HG03159 (cell line): ENCODE measurements around the gene CELF3.
"Not testable (repeated sequence)": the region's sequence is repeated elsewhere in the genome, so short reads cannot be mapped to it uniquely, and the experiment has no call there.

Source experiments
- ATAC-seq: cut with Tn5 transposase; IDR thresholded peaks from one replicate; pipeline ENCODE4 v1.9.1; 2021; ENCODE audit warnings: mild to moderate bottlenecking, moderate library complexity; ENCODE audit not compliant: unreplicated experiment

Gene CELF3

DNA sequence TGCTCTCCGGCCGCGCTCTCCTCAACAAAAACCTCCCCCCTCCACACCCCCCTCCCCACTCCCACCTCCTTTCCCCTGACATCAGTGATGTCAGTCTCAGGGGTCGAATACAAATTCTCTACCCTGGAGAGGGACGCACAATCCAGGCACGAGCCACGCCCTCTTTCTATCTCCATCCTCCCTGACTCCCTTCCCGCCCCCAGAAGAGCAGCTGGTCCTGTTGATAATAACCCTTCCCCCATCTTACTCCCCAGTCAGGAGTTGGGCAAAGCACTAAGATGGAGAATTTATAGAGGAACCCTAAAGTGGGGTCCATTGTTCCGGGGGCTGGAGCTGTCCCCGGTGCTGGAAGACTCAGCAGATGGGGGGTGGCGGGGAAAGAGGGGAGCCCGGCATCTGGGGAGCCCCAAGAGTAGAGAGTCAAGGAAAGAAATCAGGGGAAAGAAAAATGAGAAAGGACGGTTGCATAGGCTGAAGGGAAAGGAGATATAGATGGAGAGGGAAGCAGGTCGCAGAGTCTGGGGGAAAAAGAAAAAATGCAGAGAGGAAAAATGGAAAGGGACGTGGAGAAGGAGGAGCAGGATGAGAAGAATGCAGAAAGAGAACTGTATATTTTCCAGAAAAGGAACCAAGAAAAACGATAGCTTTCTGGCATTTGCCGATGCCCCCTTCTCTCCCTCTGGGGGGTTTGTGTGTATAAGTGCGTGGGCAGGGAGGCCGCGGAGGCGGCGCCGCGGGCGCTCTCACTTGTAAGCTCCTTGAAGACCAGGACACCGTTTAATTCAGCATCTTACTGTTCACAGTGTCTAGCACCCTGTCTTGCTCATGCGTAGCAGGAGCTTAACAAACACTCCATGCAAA lies at the start of gene CELF3:
Gene CELF3, minus strand, starts transcription at position 33 of the 861 bp plus-strand sequence. CDS start 783 bp downstream, outside the sequence.
- no peak for ATAC-seq

DNA sequence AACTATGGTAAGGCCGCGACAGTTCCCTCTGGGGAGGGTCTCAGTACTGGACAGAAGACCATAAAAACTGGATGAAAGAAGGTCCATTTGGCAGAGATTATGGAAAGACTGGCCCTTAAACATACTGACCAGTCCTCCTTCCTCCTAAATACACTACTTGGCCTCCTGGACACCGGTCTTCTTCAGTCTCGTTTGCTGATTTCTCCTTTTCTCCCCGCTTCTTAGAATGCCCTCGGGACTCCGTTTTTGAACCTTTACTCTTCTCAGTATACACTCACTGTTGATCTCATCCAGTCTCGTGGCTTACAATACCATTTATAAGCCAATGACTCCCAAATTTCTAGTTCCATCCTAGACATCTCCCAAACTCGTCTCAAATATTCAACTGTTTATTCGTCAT lies 47.4 kb upstream of the CELF3 start:
- no peak for ATAC-seq

DNA sequence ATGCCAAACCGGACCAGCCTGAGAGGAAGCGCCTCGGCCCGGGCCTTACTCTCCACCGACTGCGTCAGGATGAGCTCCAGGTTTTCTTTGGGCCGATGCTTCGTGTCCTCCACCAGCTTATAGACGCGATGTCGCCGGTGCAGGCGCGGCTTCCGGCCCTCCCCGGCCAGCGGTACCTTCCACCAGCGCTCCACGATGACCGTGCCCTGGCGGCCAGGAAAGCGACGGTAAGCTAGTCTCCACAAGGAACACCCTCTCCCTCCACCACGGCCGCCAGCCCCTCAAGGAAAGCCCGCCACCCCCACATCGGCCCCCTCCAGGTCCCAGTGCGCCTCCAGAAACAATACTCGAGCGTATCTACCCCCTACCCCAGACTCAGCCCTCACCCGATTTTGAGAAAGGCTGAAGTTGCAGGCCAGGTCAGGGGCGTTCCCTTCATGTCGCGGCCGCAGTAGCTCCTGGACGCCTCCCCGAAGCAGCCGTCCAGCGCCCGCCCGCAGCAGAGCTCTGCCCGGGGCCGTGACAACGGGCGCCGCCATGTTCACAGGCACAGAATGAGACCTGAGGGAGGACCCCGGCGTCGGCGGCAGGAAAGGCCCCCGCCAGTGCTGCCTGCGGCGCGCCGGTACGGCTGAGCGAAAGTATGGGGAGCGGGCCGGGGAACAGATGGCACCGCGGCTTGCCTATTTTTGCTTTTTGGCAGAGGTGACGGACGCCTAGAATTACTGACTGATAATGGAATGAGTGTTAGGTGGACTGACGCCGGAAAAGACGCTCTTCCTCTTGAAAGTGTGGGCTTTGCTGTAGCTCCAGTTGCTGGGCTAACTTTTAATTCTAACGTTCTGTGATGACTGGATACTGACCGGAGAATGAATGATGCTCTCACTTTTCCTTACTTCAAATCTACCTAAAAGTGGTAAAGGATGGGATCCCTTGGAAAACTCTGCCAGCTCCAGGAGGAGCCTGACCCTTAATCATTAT lies 46.6 kb upstream of the CELF3 start, which contains the start of gene MRPL9:
Gene MRPL9, minus strand, starts transcription at position 556 of the 981 bp plus-strand sequence. Its CDS starts 17 bp downstream, at position 539.
- peak; percentile 97 for ATAC-seq

DNA sequence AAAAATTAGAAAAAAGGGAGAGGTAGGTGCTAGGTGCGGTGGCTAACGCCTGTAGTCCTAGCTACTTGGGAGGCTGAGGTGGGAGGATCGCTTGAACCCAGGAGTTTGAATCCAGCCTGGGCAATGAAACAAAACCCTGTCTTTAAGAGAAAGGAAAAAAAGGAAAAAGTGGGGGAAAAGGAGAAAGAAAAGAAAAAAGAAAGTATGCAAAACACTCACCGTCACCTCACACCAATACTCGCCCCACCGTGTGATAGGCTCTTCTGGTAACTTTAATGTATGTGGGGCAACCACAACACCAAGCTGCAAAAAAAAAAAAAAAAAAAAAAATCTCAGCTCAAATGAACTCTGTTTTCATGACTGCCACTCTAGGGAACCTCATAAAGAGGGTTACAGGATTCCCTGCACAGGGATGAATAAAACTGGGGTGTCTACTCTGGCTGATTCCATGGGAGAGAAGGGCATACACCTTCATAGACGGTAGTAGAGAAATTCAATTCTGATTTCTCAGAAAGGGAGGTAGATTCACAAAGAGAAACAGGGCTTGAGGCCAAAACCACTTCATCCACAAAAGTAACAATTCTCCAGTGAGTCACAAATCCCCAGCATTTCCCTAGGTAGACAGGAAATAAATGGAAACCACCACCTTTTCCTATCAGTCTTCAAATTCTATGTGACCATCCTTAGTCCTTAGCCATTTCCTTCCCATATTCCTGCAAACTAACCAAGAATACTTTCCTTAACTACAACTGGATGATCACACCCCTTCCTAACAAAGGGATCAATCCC lies 44.2 kb upstream of the CELF3 start:
- no peak for ATAC-seq

DNA sequence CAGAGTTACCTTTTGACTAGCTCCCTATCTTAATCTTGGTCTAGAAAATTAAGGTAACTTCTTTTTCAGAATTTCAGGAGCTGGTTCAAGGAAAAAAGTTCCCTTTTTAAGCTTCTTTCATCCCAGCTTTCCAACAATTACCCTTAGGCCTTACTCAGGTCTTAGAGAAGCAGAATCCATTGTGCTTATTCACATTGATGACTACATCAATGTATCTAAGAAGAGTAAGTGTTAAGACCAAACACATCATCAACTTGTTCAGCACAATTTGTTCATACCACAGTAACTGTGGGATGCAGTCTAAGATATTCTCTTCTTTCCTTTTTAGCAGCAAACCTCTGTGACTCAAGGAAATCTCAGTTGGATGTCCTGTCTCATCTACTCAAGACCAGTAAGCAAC lies 42.6 kb upstream of the CELF3 start:
- ATAC-seq: no peak

DNA sequence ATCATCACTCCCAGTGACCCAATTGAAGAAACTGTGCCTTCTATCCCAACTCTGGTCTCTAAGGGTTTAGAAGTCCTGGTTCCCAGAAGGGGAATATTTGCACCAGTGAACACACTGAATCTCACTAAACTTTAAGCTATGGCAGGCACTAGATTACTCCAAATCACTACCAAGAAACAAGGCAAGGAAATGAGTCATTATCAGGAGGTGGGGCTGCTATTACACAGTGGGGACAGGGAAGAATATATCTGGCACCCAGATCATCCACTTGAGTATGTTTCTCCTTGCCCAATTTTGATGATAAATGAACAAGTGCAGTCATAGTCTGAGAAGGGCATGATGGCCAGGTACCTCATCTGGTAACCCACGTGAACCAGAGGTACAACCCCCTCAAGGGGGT lies 39.7 kb upstream of the CELF3 start:
- ATAC-seq: no peak

DNA sequence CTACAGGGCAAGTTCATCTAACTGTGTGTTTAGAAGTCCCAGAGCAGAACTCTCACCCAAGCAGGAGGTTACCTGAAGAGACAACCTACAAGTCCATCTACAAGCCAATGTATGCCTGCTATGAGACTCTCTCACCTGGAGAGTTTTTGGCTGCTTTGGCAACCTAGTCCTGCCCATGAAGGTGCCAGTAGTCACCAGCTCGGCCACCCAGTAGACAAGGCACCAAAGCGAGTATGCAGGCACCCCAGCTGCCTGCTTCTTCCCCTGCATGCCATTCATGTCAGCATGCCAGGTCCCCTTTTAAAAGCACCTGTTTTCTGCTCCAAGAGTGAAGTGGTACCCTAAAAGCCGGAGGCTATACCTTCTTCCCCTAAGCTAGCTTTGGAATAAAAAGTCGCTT lies 24.9 kb upstream of the CELF3 start:
- ATAC-seq: no peak

DNA sequence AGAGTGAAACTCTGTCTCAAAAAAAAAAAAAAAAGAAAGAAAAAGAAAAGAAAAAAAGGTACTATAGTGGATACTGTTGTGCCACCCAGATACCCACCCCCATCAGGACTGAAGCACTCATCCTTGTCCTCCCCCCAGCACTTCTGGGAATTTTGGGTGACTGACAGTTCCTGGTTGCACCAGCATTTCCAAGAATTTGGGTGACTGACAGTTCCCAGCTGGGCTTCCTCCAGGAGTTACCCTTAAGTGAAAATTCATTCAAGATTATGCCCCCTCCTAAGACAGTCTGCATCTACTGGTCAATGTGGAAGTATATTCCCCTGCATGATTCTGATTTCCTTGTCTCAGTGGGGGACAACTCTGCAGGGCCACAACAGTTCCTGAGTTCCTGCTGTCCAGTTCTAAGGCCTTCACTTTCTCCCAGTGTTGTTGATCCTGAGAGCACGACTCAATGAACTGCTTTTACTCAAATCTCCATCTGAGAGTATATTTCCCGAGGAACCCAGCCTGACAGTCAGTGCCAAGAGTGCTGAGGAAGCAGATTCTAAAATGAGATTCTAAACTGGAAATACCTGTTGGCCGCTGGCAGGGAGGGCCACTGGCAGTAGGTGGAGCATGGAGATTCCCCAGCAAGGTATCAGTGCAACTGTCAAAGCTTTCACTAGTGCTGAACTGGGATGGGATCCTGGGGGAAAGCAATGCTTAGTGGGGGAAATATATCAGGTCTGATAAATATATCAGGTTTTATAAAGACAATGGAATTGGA lies 23.2 kb upstream of the CELF3 start:
- ATAC-seq: no peak

DNA sequence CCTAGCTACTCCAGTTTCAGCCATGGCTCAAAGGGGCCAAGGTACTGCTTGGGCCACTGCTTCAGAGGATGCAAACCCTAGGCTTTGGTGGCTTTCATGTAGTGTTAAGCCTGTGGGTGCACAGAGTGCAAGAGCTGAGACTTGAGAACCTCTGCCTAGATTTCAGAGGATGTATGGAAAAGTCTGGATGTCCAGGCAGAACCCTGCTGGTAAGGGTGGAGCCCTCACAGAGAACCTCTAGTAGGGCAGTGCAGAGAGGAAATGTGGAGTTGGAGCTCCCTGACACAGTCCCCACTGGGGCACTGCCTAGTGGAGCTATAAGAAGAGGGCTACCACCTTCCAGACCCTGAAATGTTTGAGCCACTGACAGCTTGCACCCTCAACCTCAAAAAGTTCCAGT lies 20.9 kb upstream of the CELF3 start:
- ATAC-seq: no peak

DNA sequence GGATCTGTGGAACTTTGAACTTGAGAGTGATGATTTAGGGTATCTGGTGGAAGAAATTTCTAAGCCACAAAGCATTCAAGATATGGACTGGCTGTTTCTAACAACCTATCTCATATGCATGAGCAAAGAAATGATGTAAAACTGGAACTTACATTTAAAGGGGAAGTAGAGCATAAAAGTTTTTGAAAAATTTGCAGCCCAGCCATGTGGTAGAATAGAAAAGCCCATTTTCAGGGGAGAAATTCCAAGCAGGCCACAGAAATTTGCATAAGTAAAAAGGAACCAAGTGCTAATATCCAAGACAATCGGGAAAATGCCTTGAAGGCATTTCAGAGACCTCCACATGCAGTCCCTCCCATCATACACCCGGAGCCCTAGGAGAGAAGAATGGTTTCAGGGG lies 20.4 kb upstream of the CELF3 start:
- no peak for ATAC-seq

DNA sequence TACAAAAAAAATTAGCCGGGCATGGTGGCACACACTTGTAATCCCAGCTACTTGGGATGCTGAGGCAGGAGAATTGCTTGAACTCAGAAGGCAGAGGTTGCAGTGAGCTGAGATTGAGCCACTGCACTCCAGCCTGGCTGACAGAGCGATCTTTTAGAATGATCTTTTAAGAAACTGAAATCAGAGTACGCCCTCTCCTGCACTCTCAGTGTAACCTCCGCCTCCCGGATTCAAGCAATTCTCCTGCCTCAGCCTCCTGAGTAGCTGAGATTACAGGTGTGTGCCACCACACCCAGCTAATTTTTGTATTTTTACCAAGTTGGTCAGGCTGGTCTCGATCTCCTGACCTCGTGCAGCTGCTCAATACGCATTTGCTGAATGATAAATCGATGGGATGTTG lies 17.4 kb upstream of the CELF3 start:
- not testable (repeated sequence) for ATAC-seq

DNA sequence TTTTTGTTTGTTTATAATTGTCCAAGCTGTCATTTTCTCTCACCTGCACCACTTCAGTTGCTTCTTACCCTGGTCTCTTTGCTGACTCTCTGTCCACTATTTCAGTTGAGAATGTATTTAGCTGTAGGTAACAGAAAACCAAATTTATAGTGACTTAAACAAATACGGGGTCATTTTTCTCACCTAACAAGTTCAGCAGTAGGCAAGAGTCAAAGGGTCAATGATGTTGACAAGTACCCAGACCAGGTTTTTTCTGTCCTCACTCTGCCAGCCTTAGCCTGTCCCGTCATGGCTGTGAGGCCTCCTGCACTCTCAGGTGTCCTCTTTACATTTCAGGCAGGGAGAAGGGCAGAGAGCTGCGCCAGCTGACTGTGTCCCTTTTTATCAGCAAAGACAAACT lies 16.5 kb upstream of the CELF3 start:
- no peak for ATAC-seq

DNA sequence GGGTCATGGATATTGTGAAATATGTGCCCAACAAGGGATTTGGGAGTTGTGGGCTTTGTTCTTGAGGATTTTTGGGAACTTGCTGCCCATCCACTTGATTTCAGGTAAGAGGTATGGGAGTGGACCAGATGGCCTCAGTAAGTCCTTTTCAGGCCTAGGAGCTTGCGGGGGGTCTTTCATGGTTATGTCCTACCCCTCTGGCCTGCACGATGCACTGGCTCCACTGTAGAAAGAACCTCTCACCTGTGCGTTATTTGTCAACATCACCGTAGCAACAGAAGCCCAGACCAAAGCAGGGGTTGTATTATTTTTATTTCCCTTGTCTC lies 13.3 kb upstream of the CELF3 start:
- no peak for ATAC-seq

DNA sequence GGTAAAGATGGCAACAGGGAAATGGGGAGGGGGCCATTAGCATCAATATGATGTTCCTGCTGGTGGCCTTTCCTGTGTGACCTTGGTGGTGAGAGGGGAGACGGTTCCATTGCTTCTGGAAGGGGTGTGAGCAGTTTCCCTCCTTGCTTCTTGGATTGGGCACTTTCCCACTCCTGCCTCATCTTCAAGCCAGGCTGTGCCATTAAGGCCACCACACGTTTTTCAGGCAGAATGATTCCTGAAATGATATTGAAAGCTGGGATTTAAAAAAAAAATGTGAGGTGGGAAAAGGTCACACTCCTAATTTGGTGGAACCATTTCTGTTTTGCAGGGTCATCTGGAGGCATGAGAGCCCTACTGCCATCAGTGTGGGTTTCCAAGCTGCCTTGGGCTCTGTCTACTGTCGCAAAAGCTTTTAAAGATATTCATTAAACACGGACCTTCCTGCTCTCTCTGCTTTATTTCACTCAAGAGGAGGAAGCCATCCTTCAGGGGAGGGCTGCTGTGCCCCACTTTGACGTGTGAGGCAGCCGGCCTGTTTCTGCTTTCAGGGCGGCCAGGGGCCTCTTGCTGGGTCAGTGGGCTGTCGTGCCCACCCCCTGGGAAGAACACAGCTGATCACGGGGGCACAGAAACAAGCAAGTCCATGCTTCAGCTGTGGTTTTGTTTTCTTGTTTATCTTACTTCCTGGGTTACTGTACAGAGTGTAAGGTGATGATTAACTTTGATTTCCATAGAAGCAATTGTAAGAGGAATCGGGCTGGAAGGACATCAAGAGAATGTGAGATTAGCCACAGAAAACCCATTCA lies 12.8 kb upstream of the CELF3 start:
- ATAC-seq: no peak

DNA sequence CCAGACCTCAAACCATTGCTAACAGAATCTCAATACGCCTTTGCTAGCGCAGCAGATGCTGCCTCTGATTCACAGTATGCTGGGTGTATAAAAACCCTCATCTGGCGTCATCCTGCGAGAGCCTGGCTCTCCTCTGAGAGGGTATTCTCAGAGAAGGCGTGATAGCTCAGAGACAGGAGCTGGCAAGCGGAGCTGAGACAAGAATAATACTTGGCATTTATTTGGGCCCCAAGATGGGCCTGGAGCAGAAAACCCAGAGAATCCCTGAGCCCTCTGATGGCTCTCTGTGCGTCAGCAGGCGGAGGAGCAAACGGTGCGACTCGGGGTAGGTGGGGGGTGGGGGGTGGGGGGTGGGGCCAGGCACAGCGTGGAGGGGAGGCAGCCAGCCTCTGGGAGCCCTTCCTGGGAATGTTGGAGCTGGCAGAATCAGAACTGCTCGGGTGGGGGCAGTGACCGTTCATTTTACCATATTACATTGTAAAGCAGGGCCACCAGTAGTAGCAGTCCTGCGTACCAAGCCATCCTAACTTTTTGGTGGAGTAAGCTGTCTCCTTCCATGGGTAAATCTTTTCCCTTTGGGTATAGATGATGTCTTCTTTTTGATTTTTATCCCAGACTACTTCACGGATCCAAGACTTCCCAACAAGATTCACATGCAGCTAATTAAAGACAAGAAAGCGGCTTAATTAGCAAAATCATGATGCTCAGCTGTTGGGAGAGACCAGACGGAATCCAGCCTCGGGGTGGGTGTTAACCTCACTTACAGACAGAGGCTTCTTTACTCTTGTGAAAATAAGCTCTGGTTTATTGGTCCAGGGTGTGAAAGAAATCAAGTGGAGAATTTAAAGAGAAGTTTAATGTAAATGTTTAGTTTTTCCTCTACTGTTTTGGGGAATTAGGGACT lies 11.8 kb upstream of the CELF3 start:
- ATAC-seq: no peak

DNA sequence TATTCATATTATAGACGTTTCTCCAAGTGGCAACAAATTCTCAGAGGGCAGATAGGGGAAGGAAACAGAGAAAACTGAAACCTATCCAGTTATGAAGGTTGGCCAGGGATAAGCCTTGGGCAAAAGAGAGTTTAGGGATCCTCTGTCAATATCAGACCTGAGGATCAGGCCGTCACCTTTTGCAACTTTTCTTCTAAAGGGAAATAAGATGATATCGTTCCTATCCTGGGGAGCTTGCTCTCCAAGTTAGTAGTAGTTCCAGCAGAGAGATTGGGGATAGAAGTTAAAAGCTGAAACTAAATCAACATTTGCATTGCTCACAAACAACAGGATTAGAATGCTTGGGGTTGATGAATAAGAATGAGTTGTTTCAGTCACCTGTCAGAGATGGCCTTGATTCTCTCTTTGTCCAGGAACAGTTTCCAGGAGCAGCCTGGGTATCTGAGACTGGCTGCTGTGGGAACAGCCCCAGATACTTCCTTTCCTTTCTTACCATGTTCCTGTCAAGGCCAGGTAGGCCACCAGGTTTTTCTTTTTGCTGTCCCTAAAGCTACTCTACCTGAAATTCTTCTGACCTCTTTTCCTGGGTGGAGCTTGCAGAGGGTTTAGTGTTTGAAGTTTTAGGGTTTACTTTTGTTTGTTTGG lies 7.2 kb upstream of the CELF3 start:
- no peak for ATAC-seq

DNA sequence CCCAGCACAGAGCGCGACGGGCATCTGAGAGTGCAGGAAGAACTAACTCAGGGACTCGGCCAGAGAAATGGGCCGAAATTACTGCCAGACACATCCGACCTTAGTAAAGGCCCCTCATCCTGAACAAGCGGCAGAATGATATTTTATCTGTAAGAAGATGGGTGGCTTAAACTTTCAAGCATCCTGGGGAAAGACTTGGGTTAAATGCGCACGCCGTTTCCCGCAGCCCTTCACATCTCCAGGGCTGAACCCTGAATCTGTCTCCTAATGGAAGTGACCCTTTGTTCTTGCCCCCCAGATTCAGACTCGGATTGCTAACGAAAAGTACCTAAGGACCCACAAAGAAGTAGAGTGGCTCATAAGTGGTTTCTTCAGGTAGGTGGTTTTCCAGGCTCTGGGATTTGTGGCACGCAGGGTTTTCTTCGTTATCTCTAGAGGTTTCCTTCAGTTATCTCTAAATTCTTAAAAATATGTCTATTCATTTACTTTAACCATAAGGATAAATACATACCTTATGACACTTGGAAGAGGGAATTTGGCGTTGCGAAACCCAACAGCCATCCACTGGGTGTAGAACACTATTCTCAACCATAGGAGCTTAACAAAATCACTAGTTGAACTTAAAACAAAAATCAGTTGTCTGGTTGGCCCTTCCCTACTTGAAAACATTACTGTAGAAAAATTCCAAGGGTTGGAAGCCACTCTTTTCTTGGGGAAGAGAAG lies 5.3 kb upstream of the CELF3 start:
- no peak for ATAC-seq
